Jurkat, Clone E6-1 (cell line): Measurements from ENCODE around the gene SPSB3.
A peak's percentile ranks its signal among the peaks of the same experiment; 100 is the strongest.

Experiments
- DNase-seq: peaks from one replicate; pipeline ENCODE4 v3.0.0-alpha.2; 2011; ENCODE audit warnings: low read depth, low spot score
- H3K4me3 ChIP-seq: 2 replicates; pipeline ENCODE4 v1.5.1; 2011; ENCODE audit warnings: mild to moderate bottlenecking, low read length, control low read depth, moderate library complexity

SPSB3 gene

GRCh38 chr16:1791943-1792812 lies 9.8 kb upstream of the SPSB3 start:
- no peak for DNase-seq
- no peak overlapping the region for H3K4me3 ChIP-seq

GRCh38 chr16:1791256-1791942 lies 9.0 kb upstream of the SPSB3 start:
- no peak overlapping the region for H3K4me3 ChIP-seq
- peak; percentile 75 for DNase-seq

- DNase-seq, result no peak
- H3K4me3 ChIP-seq, result no peak overlapping the region
Observed at GRCh38 chr16:1790611-1791255, 8.4 kb upstream of the SPSB3 start.

GRCh38 chr16:1790261-1790610 lies 7.9 kb upstream of the SPSB3 start:
- no peak for DNase-seq
- H3K4me3 ChIP-seq, result no peak overlapping the region

- DNase-seq, result no peak
- H3K4me3 ChIP-seq, result no peak overlapping the region
Observed at GRCh38 chr16:1789643-1790045, 7.3 kb upstream of the SPSB3 start.

GRCh38 chr16:1788708-1789100 lies 6.3 kb upstream of the SPSB3 start:
- H3K4me3 ChIP-seq, result no peak overlapping the region
- no peak for DNase-seq

- H3K4me3 ChIP-seq, result no peak overlapping the region
- no peak for DNase-seq
Observed at GRCh38 chr16:1788095-1788707, 5.8 kb upstream of the SPSB3 start.

GRCh38 chr16:1787322-1788094 lies 5.1 kb upstream of the SPSB3 start:
- no peak overlapping the region for H3K4me3 ChIP-seq
- DNase-seq, result no peak

- no peak for DNase-seq
- H3K4me3 ChIP-seq, result no peak overlapping the region
Observed at GRCh38 chr16:1787056-1787321, 4.6 kb upstream of the SPSB3 start.

GRCh38 chr16:1786242-1787055 lies 4.1 kb upstream of the SPSB3 start:
- no peak overlapping the region for H3K4me3 ChIP-seq
- DNase-seq, result no peak

- no peak for DNase-seq
- no peak overlapping the region for H3K4me3 ChIP-seq
Observed at GRCh38 chr16:1785846-1786170, 3.4 kb upstream of the SPSB3 start.

GRCh38 chr16:1784977-1785845 lies 2.8 kb upstream of the SPSB3 start:
- DNase-seq, result no peak
- no peak overlapping the region for H3K4me3 ChIP-seq

- no peak for DNase-seq
- peak overlapping the region; percentile 75 for H3K4me3 ChIP-seq
Observed at GRCh38 chr16:1781758-1782407, 488 bp downstream of the SPSB3 start.

GRCh38 chr16:1781254-1781653 lies 1.1 kb downstream of the SPSB3 start:
- no peak for DNase-seq
- H3K4me3 ChIP-seq, result peak overlapping the region; percentile 75

GRCh38 chr16:1780677-1781072 lies 1.7 kb downstream of the SPSB3 start:
- no peak for DNase-seq
- no peak overlapping the region for H3K4me3 ChIP-seq

- no peak overlapping the region for H3K4me3 ChIP-seq
- no peak for DNase-seq
Observed at GRCh38 chr16:1779741-1780676, 2.4 kb downstream of the SPSB3 start.
